ENCODE results near the gene EGFLAM. TPM values are rescaled to one million over a fixed set of nuclear protein-coding genes. Genes with fewer than 3 reads are reported as not detected.

Gene EGFLAM
- total and polyA plus RNA-seq, 10 of the 15 experiments (the other 5 are each of a cell fraction or from before 2014, with no cell fraction given): 0.37 TPM; not detected in 9

DNA sequence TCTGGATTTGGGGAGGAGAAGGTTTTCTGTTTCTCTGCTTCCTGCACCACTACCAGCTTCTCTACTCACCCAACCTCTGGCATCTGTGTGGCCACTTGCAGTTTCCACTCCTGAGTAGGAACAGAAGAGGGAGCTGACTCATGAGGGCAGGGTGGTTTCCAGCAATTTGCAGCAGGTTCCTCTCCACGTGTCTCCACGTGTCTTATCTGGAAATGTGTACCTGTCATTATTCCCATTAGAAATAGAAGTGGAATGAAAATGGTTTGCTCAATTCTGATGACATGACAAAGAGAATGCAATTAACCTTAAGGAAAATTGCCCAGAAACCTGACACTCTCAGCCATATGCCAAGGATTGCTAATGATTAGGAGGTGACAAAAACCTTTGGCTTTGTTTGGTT, 33.0 kb downstream of the EGFLAM start:
- 0% methylated on average over 2 of the region's 2 CpGs for WGBS (ENCODE audit: insufficient coverage, insufficient replicate concordance, low lambda C conversion rate, missing lambda C conversion rate)
- Histone ChIP-seq H3K4me1 (ENCODE audit: control insufficient read depth, insufficient read depth, low read length) (no peaks in the 10 kb centered on the region), H3K36me3 (ENCODE audit: control insufficient read depth in 2 of 2, insufficient read depth in 2 of 2, low read length in 1 of 2) (no peaks in the 10 kb centered on the region), H3K4me3 (no peak overlapping the region), H3K9ac (ENCODE audit: control insufficient read depth, insufficient read depth, low read length) (no peak overlapping the region), H3K9me3 (replicated peaks; ENCODE audit: control insufficient read depth, insufficient read depth, low read length) (no peaks in the 10 kb centered on the region), H3K79me2 (ENCODE audit: control insufficient read depth, insufficient read depth, low read length) (no peaks in the 10 kb centered on the region), H3K4me2 (ENCODE audit: control insufficient read depth, insufficient read depth) (no peak overlapping the region), H4K20me1 (ENCODE audit: control insufficient read depth, insufficient read depth) (no peaks in the 10 kb centered on the region), H2AFZ (ENCODE audit: control insufficient read depth, low read depth, low read length) (no peak overlapping the region), H3K27me3 (replicated peaks in 1 of 2; ENCODE audit: control insufficient read depth in 2 of 2, insufficient read depth in 2 of 2, low read length in 1 of 2) (no peaks in the 10 kb centered on the region), H3K27ac (ENCODE audit: control insufficient read depth, insufficient read depth) (no peak overlapping the region)
- no TSS peak for BruUV-seq (replicated peaks)
- intact Hi-C loops (cut with micrococcal nuclease; ENCODE audit: unreplicated experiment) (no loop called here), in situ Hi-C loops (cut with MboI) (no loop called here)
- FAIRE-seq: no peak
- no peak for ATAC-seq
- CTCF ChIA-PET: no interaction called here
- POLR2A ChIA-PET: no interaction called here
- TF ChIP-seq, protein P1, sequence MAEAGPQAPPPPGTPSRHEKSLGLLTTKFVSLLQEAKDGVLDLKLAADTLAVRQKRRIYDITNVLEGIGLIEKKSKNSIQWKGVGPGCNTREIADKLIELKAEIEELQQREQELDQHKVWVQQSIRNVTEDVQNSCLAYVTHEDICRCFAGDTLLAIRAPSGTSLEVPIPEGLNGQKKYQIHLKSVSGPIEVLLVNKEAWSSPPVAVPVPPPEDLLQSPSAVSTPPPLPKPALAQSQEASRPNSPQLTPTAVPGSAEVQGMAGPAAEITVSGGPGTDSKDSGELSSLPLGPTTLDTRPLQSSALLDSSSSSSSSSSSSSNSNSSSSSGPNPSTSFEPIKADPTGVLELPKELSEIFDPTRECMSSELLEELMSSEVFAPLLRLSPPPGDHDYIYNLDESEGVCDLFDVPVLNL (IDR thresholded peaks at IDR 0.05; ENCODE audit: low read depth, low read length): no peak
- TF ChIP-seq ZNF207 (IDR thresholded peaks at IDR 0.05; ENCODE audit: borderline replicate concordance): no peak
- no peak for TF ChIP-seq HDAC6 (IDR thresholded peaks at IDR 0.05; ENCODE audit: unreplicated experiment)
- no peak for TF ChIP-seq RB1 (IDR thresholded peaks at IDR 0.05; ENCODE audit: borderline replicate concordance)
- TF ChIP-seq HDGF (IDR thresholded peaks at IDR 0.05): no peak
- TF ChIP-seq SMAD1 (IDR thresholded peaks at IDR 0.05; ENCODE audit: low read depth, partially characterized antibody): no peak
- no peak for TF ChIP-seq BCL11A (IDR thresholded peaks at IDR 0.05; ENCODE audit: low read depth, low read length)
- no peak for TF ChIP-seq ZNF274 (IDR thresholded peaks at IDR 0.05; ENCODE audit: insufficient read depth, insufficient read length)
- TF ChIP-seq TCF12 (IDR thresholded peaks at IDR 0.05; ENCODE audit: low read depth, low read length): no peak
- no peak for TF ChIP-seq ZBED1 (IDR thresholded peaks at IDR 0.05; ENCODE audit: borderline replicate concordance)
- TF ChIP-seq ZNF384 (IDR thresholded peaks at IDR 0.05; ENCODE audit: borderline replicate concordance, low read depth, low read length): no peak
- no peak for TF ChIP-seq FOS (IDR thresholded peaks at IDR 0.05; ENCODE audit: borderline replicate concordance, extremely low read depth, insufficient read length)
- TF ChIP-seq CBX5 (IDR thresholded peaks at IDR 0.05; ENCODE audit: low read depth): no peak
- RAD21 ChIA-PET (ENCODE audit: unreplicated experiment): no interaction called here
- no peak for DNase-seq (ENCODE audit: low read depth, low spot score)
- SMC1A ChIA-PET (ENCODE audit: uncharacterized antibody, unreplicated experiment): no interaction called here

All from GM12878 (cell line).